HepG2 (cell line): ENCODE measurements around the gene SLC25A20. TPM values are rescaled to one million over a fixed set of nuclear protein-coding genes. Genes with fewer than 3 reads are reported as not detected.

Experiments
- ATAC-seq: fragments of 200-7000 bp; cut with Tn5 transposase; 3 replicates; pipeline ENCODE4 v1.9.1; 2020; ENCODE audit warnings: mild to moderate bottlenecking, moderate library complexity
- BruUV-seq: library from RNA; stranded (reverse); fragments of 400-500 nt; replicated peaks from 2 replicates; lab custom pipeline; 2021; lab: Mats Ljungman, UMichigan
- CTCF ChIA-PET: fragments of 300-600 bp; formaldehyde crosslinking; extraction: SDS; loops from one replicate; lab custom pipeline; 2021; ENCODE audit warnings: low total read pairs, inconsistent platforms, low intra/inter-chr PET ratio; lab: Yijun Ruan, JAX
- POLR2A ChIA-PET: fragments of 350-600 bp; sonication (Branson Sonifier 250); formaldehyde crosslinking; loops from one replicate; lab custom pipeline; 2020; ENCODE audit warnings: antibody characterized with exemption, inconsistent platforms; lab: Yijun Ruan, JAX
- DNase-seq: peaks from one replicate; pipeline ENCODE4 v3.0.0-alpha.2; 2015; ENCODE audit warnings: low spot score
- FAIRE-seq: peaks from 3 replicates; lab custom pipeline; 2011; peaks lifted over from hg19 to GRCh38; lab: Jason Lieb, UNC
- H2AFZ ChIP-seq: one replicate; pipeline ENCODE4 v1.6.1; 2011; ENCODE audit warnings: low read length, inconsistent platforms
- H3K27ac ChIP-seq: fragments of 300-600 bp; 3 replicates; pipeline ENCODE4 v1.8.0; 2011; ENCODE audit warnings: mixed run types, mild to moderate bottlenecking, mixed read lengths, low read length, inconsistent platforms; ENCODE audit not compliant: insufficient read depth; ENCODE audit errors: extremely low read length
- H3K27me3 ChIP-seq, 2 experiments: fragments of 200-600 bp in 1 of 2; 2 replicates in 1 of 2; 3 replicates in 1 of 2; pipeline versions ENCODE4 v1.6.0 to v1.8.0; 2011; ENCODE audit warnings: low read length in 2 of 2, mild to moderate bottlenecking in 2 of 2, moderate library complexity in 2 of 2, inconsistent platforms in 1 of 2; ENCODE audit not compliant: insufficient read depth in 2 of 2, control insufficient read depth in 1 of 2
- H3K36me3 ChIP-seq, 2 experiments: fragments of 200-600 bp in 1 of 2; replicated peaks in 1 of 2; 2 replicates in 1 of 2; 3 replicates in 1 of 2; pipeline versions ENCODE4 v1.5.1 to v1.8.0; 2011; ENCODE audit warnings: low read length in 2 of 2, inconsistent platforms in 1 of 2; ENCODE audit not compliant: insufficient read depth in 2 of 2, control insufficient read depth in 1 of 2
- H3K4me1 ChIP-seq: 2 replicates; pipeline ENCODE4 v1.5.1; 2012; ENCODE audit warnings: low read length, inconsistent platforms; ENCODE audit not compliant: insufficient read depth
- H3K4me2 ChIP-seq: 2 replicates; pipeline ENCODE4 v1.6.0; 2011; ENCODE audit warnings: low read depth, low read length, inconsistent platforms
- H3K4me3 ChIP-seq, 3 experiments: fragments of 200-600 bp in 1 of 3; sonication (generic), shearing (Covaris generic) in 1 of 3; replicated peaks in 1 of 3; 2 replicates each; pipeline ENCODE4 v1.5.1; 2011 to 2016; ENCODE audit warnings: low read length in 3 of 3, inconsistent platforms in 2 of 3, low read depth in 2 of 3, mild to moderate bottlenecking in 2 of 3, control low read depth in 1 of 3, mixed read lengths in 1 of 3; ENCODE audit not compliant: insufficient read depth in 1 of 3
- H3K79me2 ChIP-seq: one replicate; pipeline ENCODE4 v1.6.1; 2011; ENCODE audit warnings: low read length, inconsistent platforms; ENCODE audit not compliant: insufficient read depth
- H3K9ac ChIP-seq: 2 replicates; pipeline ENCODE4 v1.6.0; 2011; ENCODE audit warnings: mild to moderate bottlenecking, low read depth, low read length, inconsistent platforms; ENCODE audit not compliant: insufficient read depth
- H3K9me3 ChIP-seq: 2 replicates; pipeline ENCODE4 v1.5.1; 2012; ENCODE audit warnings: mild to moderate bottlenecking, low read length
- H4K20me1 ChIP-seq: 2 replicates; pipeline ENCODE4 v1.6.0; 2011; ENCODE audit warnings: inconsistent platforms, mild to moderate bottlenecking, low read length, moderate library complexity; ENCODE audit not compliant: insufficient read depth
- CAMTA2 ChIP-seq: sonication (generic); formaldehyde crosslinking; IDR thresholded peaks from 2 replicates; pipeline ENCODE4 v1.4.0; 2020; ENCODE audit warnings: mild to moderate bottlenecking, missing genetic modification reagents, borderline replicate concordance
- CHD2 ChIP-seq: IDR thresholded peaks from 2 replicates; pipeline ENCODE4 v1.6.1; 2011; ENCODE audit warnings: low read depth, low read length, improper control_type of control experiment
- NFE2L1 ChIP-seq: sonication (generic); formaldehyde crosslinking; IDR thresholded peaks from 2 replicates; pipeline ENCODE4 v1.4.0; 2020; ENCODE audit warnings: missing genetic modification reagents, mild to moderate bottlenecking, borderline replicate concordance
- NONO ChIP-seq, 2 experiments: fragments of 450-650 bp in 1 of 2; sonication (generic) in 1 of 2; formaldehyde crosslinking in 1 of 2; IDR thresholded peaks in 1 of 2; conservative IDR thresholded peaks in 1 of 2; 2 replicates each; pipeline versions ENCODE4 v1.6.1 to v1.8.0; 2017 to 2022; ENCODE audit warnings: mild to moderate bottlenecking in 1 of 2, missing genetic modification reagents in 1 of 2, moderate library complexity in 1 of 2
- NR2F6 ChIP-seq, 2 experiments: IDR thresholded peaks; 2 replicates each; pipeline ENCODE4 v1.6.1; 2016; ENCODE audit warnings: antibody characterized with exemption in 1 of 2, mild to moderate bottlenecking in 1 of 2
- POGZ ChIP-seq: sonication (generic); formaldehyde crosslinking; IDR thresholded peaks from 2 replicates; pipeline ENCODE4 v1.4.0; 2020; ENCODE audit warnings: mild to moderate bottlenecking, missing genetic modification reagents
- POLR2A ChIP-seq, 2 experiments: IDR thresholded peaks; 2 replicates each; pipeline ENCODE4 v1.6.1; 2011; ENCODE audit warnings: low read depth in 2 of 2, low read length in 2 of 2, mild to moderate bottlenecking in 1 of 2, moderate library complexity in 1 of 2; ENCODE audit not compliant: insufficient read depth in 1 of 2
- RAD51 ChIP-seq: fragments of 450-650 bp; IDR thresholded peaks from 2 replicates; pipeline ENCODE4 v1.6.1; 2016; ENCODE audit warnings: borderline replicate concordance
- TSC22D2 ChIP-seq: sonication (generic); formaldehyde crosslinking; IDR thresholded peaks from 2 replicates; pipeline ENCODE4 v1.5.1; 2020; ENCODE audit warnings: missing genetic modification reagents, mild to moderate bottlenecking, borderline replicate concordance
- ZFP82 ChIP-seq: sonication (generic); formaldehyde crosslinking; IDR thresholded peaks from 2 replicates; pipeline ENCODE4 v1.5.1; 2020; ENCODE audit warnings: mild to moderate bottlenecking, missing genetic modification reagents, borderline replicate concordance
- WGBS: methylation state at CpG from one replicate; pipeline ENCODE4 v1.1.6; 2017; ENCODE audit warnings: low lambda C conversion rate; 5-methylcytosine and 5-hydroxymethylcytosine counted together
- in situ Hi-C: cut with HindIII; loops from 2 replicates; pipeline ENCODE4 v1.10.0; 2017; ENCODE audit warnings: low pct_unique_long_range_greater_than_20kb; ENCODE audit not compliant: extremely low pct_ligation_motif_present
- intact Hi-C: fragments of 100-400 bp; cut with micrococcal nuclease; formaldehyde crosslinking; loops from one replicate; pipeline ENCODE4 v1.10.0; 2022; ENCODE audit not compliant: unreplicated experiment
- polyA plus RNA-seq, 8 experiments: library from polyadenylated mRNA; depleted of rRNA in 3 of 8; stranded (reverse) in 7 of 8; unstranded in 1 of 8; fragments of >200 nt; fragmentation: Illumina TruSeq in 4 of 8; extraction: Trizol in 4 of 8; gene quantifications; 2 replicates each; pipeline versions ENCODE4 v1.2.1 to v1.2.3, GENCODE V29; 2011 to 2016; ENCODE audit warnings: low read depth in 4 of 8, missing spikeins in 1 of 8, mixed read lengths in 1 of 8; ENCODE audit not compliant: insufficient read depth in 1 of 8
- total RNA-seq, 5 experiments: library from RNA; depleted of rRNA; stranded (reverse); fragments of >200 nt; fragmentation: Illumina TruSeq; extraction: Trizol; gene quantifications; 2 replicates each; pipeline ENCODE4 v1.2.3, GENCODE V29; 2016; ENCODE audit warnings: low read depth in 1 of 5
- TF ChIP-seq, protein P1 (sequence below): sonication (generic); formaldehyde crosslinking; IDR thresholded peaks from 2 replicates; pipeline ENCODE4 v1.5.1; 2020; ENCODE audit warnings: missing genetic modification reagents, mild to moderate bottlenecking, borderline replicate concordance
- TF ChIP-seq, protein P2 (sequence below): sonication (generic); formaldehyde crosslinking; IDR thresholded peaks from 2 replicates; pipeline ENCODE4 v1.4.0; 2020; ENCODE audit warnings: missing genetic modification reagents
- TF ChIP-seq, protein P3 (sequence below): sonication (generic); formaldehyde crosslinking; IDR thresholded peaks from 2 replicates; pipeline ENCODE4 v1.8.0; 2023; ENCODE audit warnings: mild to moderate bottlenecking, missing genetic modification reagents

Gene SLC25A20
- total and polyA plus RNA-seq, 2 of the 13 experiments (the other 11 are each of a cell fraction or from before 2014, with no cell fraction given) = 21.1 to 26.6 TPM

DNA sequence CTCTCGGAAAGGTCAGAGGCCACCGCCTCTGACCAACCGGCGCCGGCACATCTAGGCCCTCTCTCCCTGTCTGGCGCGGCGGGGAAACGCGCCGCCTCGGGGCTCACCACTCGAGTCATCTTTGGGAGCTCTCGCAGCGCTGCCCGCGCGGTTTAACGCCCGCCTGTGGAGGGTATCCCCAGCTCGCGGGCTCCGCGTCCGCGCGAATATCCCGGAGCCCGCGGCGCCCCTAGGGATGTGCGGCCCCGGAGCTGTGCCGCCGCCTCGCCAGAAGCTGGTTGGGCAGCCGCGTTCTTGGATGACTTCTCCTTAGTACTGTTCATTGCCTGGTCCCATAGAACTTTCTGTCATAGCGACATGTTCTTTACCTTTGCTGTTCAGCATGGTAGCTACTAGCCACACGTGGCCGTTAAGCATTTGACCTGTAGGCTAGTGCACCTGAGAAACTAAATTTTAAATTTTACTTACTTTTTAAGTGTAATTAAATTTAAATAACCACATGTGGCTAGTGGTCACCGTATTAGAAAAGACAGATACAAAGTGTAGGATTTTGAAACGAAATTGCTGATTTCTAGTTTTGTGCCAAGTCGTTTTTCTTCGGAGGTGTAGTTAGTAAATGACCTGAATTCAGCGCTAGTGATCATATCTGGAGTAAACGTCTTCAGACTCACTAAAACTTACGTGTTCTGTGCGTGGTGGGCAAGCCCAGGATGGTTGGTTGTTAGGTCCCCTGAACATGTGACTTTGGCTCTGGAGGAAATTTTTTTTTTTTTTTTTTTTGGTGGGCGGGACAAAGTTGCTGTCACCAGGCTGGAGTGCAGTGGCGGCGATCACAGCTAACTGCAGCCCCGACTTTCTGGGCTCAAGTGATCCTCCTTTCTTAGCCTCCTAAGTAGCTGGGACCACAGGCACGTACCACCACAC, 20.8 kb upstream of the SLC25A20 start:
- intact Hi-C loops = loop anchor here (2.0 to 5.0 kb wide), 3 partner anchors 63 to 172 kb away; partner anchors contain the start of gene PRKAR2A
- H3K36me3 ChIP-seq = peaks cover 3 to 15% of the 10 kb centered on the region in 2 experiments; a peak in 3 of 5 replicates
- no peaks in the 10 kb centered on the region for H3K9me3 ChIP-seq
- H2AFZ ChIP-seq = no peak overlapping the region
- peak overlapping the region; percentile 97 for H3K4me2 ChIP-seq
- H3K4me3 ChIP-seq = peak overlapping the region; percentile 73 to 89 (median 88)
- ChIA-PET CTCF (interaction anchor here (1.0 kb wide), 1 partner anchor 21 kb away, joined by 3 read pairs; the partner anchor contains the start of gene SLC25A20), POLR2A (interaction anchor here (0.6 to 3.1 kb wide), 13 partner anchors 9 to 545 kb away, joined by 3 to 39 read pairs (median 3); partner anchors contain the start of genes IMPDH2, NDUFAF3, PRKAR2A and SLC25A20)
- peak overlapping the region; percentile 89 for H3K9ac ChIP-seq
- FAIRE-seq = peak; percentile 85
- WGBS = 2% methylated on average over 16 of the region's 54 CpGs
- DNase-seq = peak; percentile 74
- TSS peak; percentile 66 for BruUV-seq
- peaks cover 10% of the 10 kb centered on the region for H4K20me1 ChIP-seq
- H3K4me1 ChIP-seq = peaks cover 25% of the 10 kb centered on the region
- H3K27ac ChIP-seq = peak overlapping the region; percentile 95
- no peaks in the 10 kb centered on the region; a peak in 1 of 5 replicates for H3K27me3 ChIP-seq
- peak; percentile 43 for ATAC-seq
- in situ Hi-C loops = no loop called here
- peaks cover 41% of the 10 kb centered on the region for H3K79me2 ChIP-seq
- TF ChIP-seq NR2F6 (IDR thresholded peaks at IDR 0.05) (no peak), NR2F6 (CRISPR knock-in tag; IDR thresholded peaks at IDR 0.05) (peak; percentile 37; the same call in 1 of the 2 replicates), POLR2A (IDR thresholded peaks at IDR 0.05; ENCODE audit: insufficient read depth in 1 of 2, low read depth in 2 of 2, low read length in 2 of 2) (peak; percentile 38 to 49; a peak in 3 of 4 replicates), RAD51 (peak; percentile 25; the same call in 1 of the 2 replicates), NONO (IDR thresholded peaks at IDR 0.05) (no peak), NONO (CRISPR knock-in tag; conservative IDR thresholded peaks at IDR 0.05) (no peak), ZFP82 (CRISPR knock-in tag) (0 out of 2 replicates have a peak, but pooled peaks have one; percentile 69), NFE2L1 (CRISPR knock-in tag) (no peak), TSC22D2 (CRISPR knock-in tag) (no peak), CAMTA2 (CRISPR knock-in tag) (no peak), POGZ (CRISPR knock-in tag) (no peak), CHD2 (no peak)
- TF ChIP-seq, protein P1, sequence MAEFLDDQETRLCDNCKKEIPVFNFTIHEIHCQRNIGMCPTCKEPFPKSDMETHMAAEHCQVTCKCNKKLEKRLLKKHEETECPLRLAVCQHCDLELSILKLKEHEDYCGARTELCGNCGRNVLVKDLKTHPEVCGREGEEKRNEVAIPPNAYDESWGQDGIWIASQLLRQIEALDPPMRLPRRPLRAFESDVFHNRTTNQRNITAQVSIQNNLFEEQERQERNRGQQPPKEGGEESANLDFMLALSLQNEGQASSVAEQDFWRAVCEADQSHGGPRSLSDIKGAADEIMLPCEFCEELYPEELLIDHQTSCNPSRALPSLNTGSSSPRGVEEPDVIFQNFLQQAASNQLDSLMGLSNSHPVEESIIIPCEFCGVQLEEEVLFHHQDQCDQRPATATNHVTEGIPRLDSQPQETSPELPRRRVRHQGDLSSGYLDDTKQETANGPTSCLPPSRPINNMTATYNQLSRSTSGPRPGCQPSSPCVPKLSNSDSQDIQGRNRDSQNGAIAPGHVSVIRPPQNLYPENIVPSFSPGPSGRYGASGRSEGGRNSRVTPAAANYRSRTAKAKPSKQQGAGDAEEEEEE = no peak
- TF ChIP-seq, protein P2, sequence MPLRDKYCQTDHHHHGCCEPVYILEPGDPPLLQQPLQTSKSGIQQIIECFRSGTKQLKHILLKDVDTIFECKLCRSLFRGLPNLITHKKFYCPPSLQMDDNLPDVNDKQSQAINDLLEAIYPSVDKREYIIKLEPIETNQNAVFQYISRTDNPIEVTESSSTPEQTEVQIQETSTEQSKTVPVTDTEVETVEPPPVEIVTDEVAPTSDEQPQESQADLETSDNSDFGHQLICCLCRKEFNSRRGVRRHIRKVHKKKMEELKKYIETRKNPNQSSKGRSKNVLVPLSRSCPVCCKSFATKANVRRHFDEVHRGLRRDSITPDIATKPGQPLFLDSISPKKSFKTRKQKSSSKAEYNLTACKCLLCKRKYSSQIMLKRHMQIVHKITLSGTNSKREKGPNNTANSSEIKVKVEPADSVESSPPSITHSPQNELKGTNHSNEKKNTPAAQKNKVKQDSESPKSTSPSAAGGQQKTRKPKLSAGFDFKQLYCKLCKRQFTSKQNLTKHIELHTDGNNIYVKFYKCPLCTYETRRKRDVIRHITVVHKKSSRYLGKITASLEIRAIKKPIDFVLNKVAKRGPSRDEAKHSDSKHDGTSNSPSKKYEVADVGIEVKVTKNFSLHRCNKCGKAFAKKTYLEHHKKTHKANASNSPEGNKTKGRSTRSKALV (CRISPR knock-in tag) = no peak
- TF ChIP-seq, protein P3, sequence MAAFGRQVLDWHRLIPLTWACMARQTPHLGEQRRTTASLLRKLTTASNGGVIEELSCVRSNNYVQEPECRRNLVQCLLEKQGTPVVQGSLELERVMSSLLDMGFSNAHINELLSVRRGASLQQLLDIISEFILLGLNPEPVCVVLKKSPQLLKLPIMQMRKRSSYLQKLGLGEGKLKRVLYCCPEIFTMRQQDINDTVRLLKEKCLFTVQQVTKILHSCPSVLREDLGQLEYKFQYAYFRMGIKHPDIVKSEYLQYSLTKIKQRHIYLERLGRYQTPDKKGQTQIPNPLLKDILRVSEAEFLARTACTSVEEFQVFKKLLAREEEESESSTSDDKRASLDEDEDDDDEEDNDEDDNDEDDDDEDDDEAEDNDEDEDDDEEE (CRISPR knock-in tag) = 0 out of 2 replicates have a peak, but pooled peaks have one; percentile 29
